Cardiac muscle cell (in vitro differentiated cells and primary cell): Measurements from ENCODE around the gene SCUBE1. TPM values are rescaled to one million over a fixed set of nuclear protein-coding genes. Genes with fewer than 3 reads are reported as not detected.

Experiments used
- DNase-seq, 2 donors: peaks; one replicate each; pipeline versions ENCODE4 v3.0.0 to v3.0.0-alpha.2; 2010 to 2017; ENCODE audit warnings: low read depth in 1 of 2, low spot score in 1 of 2
- H3K27ac ChIP-seq: fragments of 200-600 bp; sonication (generic); 2 replicates; pipeline ENCODE4 v1.5.1; 2016
- H3K27me3 ChIP-seq: fragments of 200-600 bp; sonication (generic); 2 replicates; pipeline ENCODE4 v1.6.0; 2016; ENCODE audit warnings: control low read depth
- H3K36me3 ChIP-seq: fragments of 200-600 bp; sonication (generic); 2 replicates; pipeline ENCODE4 v1.5.1; 2016; ENCODE audit warnings: control low read depth
- H3K4me1 ChIP-seq: fragments of 200-600 bp; sonication (generic); 2 replicates; pipeline ENCODE4 v1.8.1; 2017; ENCODE audit warnings: low read depth, mild to moderate bottlenecking, mixed run types
- H3K4me3 ChIP-seq: fragments of 200-600 bp; sonication (generic); 2 replicates; pipeline ENCODE4 v1.5.1; 2016; ENCODE audit warnings: mild to moderate bottlenecking
- H3K9me3 ChIP-seq: fragments of 200-600 bp; sonication (generic); 2 replicates; pipeline ENCODE4 v1.5.1; 2017; ENCODE audit warnings: low read depth, mild to moderate bottlenecking, control low read depth
- CTCF ChIP-seq: IDR thresholded peaks from 2 replicates; pipeline ENCODE4 v1.5.1; 2012; ENCODE audit warnings: low read depth, mild to moderate bottlenecking, low read length
- polyA plus RNA-seq: library from polyadenylated mRNA; unstranded; fragments of >200 nt; fragmentation: Nextera tagmentation; extraction: Ambion mirVana; gene quantifications from 2 replicates; pipeline ENCODE4 v1.2.1, GENCODE V29; 2016
- total RNA-seq: library from RNA; depleted of rRNA; stranded (reverse); fragments of >200 nt; gene quantifications from 2 replicates; pipeline ENCODE4 v1.2.3, GENCODE V29; 2016

Gene SCUBE1
- total and polyA plus RNA-seq, 2 experiments from 2014 or later = 2.1 to 6.9 TPM

- no peaks in the 10 kb centered on the region for H3K27me3 ChIP-seq
- no peaks in the 10 kb centered on the region for H3K36me3 ChIP-seq
- DNase-seq = no peak
- H3K4me3 ChIP-seq = no peak overlapping the region
- TF ChIP-seq CTCF = no peak
- H3K27ac ChIP-seq = no peak overlapping the region
- peaks cover 27% of the 10 kb centered on the region for H3K4me1 ChIP-seq
- H3K9me3 ChIP-seq = no peaks in the 10 kb centered on the region
Measured at GRCh38 chr22:43235445-43236409, 107.4 kb downstream of the SCUBE1 start.

DNA sequence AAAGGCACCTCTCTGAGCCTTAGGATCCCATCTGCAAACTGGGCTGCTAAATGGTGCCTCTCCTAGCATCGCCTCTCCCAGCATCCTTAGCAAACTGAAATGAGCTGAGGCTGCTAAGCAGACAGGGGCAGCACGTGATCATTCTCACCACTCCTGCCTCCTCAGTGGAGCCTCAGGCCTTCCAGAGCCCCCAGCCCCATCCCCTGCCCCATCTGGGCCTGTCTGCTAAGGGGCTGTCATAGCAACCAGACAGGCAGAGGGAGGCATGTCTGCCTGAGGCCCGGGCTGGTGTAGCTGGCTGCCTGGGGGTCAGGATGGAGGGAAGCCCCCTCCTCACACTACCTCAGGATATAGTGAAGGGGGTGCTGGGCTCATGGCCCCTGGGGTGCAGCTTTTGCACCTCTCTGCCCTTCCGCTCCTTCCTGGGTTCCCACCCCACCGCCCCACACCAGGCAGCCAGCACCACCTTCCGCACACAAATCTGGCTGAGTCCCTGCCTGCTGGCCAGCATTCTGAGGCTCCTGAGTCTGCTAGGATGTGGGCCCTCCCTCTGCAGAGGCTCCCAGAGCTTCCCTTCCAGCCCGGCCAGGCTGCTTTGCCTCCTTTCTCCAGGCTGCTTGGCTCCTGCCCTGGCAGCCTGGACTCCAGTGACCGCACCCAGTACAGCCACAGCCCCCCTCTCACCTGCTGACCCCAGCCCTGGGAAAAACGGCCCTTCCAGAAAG is 108.7 kb downstream of the SCUBE1 start:
- DNase-seq = no peak
- Histone ChIP-seq H3K27me3 (no peaks in the 10 kb centered on the region), H3K4me3 (no peak overlapping the region), H3K4me1 (peaks cover 23% of the 10 kb centered on the region), H3K36me3 (no peaks in the 10 kb centered on the region), H3K27ac (no peak overlapping the region), H3K9me3 (no peaks in the 10 kb centered on the region)
- no peak for TF ChIP-seq CTCF

DNA sequence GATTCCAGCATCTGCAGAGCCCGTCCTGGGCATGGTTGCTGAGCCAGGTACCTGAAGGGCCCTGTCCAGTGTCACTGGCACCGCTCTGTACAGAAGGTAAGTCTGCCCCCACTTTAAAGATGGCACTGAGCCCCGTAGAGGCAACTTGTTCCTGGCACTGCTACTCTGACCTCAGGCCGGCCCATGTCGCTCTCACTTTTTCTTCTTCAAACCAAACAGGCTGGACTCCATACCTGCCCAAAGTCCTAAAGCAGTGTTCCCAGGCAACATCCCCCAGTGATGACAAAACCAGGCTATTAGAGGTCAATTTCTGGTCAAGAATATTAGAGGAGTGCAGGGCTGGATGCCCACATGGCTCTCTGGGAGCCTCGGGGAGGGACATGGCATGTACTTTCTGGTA is 109.6 kb downstream of the SCUBE1 start:
- DNase-seq = no peak
- Histone ChIP-seq H3K4me1 (peaks cover 14% of the 10 kb centered on the region), H3K9me3 (no peaks in the 10 kb centered on the region)

GRCh38 chr22:43232445-43232844 is 110.7 kb downstream of the SCUBE1 start:
- H3K4me3 ChIP-seq = no peak overlapping the region
- H3K36me3 ChIP-seq = no peaks in the 10 kb centered on the region
- H3K4me1 ChIP-seq = peaks cover 4% of the 10 kb centered on the region
- no peak for DNase-seq
- H3K9me3 ChIP-seq = no peaks in the 10 kb centered on the region
- no peaks in the 10 kb centered on the region for H3K27me3 ChIP-seq
- TF ChIP-seq CTCF = no peak
- no peak overlapping the region for H3K27ac ChIP-seq

More for the DNA sequence above, 109.6 kb downstream of the SCUBE1 start:
- H3K4me3 ChIP-seq = no peak overlapping the region
- H3K36me3 ChIP-seq = no peaks in the 10 kb centered on the region
- H3K27ac ChIP-seq = no peak overlapping the region
- no peaks in the 10 kb centered on the region for H3K27me3 ChIP-seq
- TF ChIP-seq CTCF = no peak

DNA sequence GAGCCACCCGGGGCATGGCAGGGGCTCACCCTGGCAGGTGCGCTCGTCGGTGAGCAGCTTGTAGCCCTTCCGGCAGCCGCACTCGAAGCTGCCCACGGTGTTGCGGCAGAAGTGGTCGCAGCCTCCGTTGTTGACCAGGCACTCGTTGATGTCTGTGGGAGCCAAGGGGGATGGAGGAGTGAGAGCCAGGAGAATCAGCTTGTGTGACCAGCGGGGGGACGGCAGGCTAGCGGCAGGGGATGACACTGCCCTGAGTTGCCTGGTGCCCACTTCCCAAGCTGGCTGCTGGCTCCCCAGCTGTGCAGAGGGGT is 111.5 kb downstream of the SCUBE1 start:
- no peak overlapping the region for H3K27ac ChIP-seq

More for the DNA sequence above, 111.5 kb downstream of the SCUBE1 start:
- Histone ChIP-seq H3K36me3 (no peaks in the 10 kb centered on the region), H3K9me3 (no peaks in the 10 kb centered on the region), H3K4me1 (peaks cover 6% of the 10 kb centered on the region), H3K4me3 (no peak overlapping the region), H3K27me3 (no peaks in the 10 kb centered on the region)
- no peak for DNase-seq
- no peak for TF ChIP-seq CTCF
